Glomerular endothelial cell (primary cell): ENCODE data around the gene NFASC. TPM values are rescaled to one million over a fixed set of nuclear protein-coding genes. Genes with fewer than 3 reads are reported as not detected.

ENCODE experiments used
- DNase-seq: peaks from one replicate; pipeline ENCODE4 v3.0.0-alpha.2; 2011; ENCODE audit warnings: low read depth, low spot score; ENCODE audit errors: extremely low read depth
- total RNA-seq: library from RNA; depleted of rRNA; stranded (reverse); fragments of >200 nt; gene quantifications from 2 replicates; pipeline ENCODE4 v1.2.3, GENCODE V29; 2015

NFASC gene
- total RNA-seq, 1 donor from 2014 or later = 0.06 TPM

DNA sequence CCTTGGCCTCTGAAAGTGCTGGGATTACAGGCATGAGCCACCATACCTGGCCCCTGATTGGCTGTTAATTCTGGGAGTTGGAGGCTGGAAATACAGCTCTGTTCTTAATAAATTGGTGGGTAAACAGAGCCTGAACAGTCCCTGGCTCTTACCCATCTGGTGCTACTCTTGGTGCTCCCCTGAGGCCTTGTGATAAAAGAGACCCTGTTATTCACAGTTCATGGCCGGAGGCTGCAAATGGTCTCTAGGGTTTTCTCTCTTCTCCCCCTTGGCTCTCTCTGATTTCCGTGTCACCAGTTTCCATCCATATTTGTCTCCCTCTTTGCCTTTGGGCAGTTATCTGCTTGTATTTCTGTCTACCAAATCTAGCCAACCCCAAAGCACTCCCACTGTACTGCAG is 17.2 kb downstream of the NFASC start:
- DNase-seq = no peak

DNA sequence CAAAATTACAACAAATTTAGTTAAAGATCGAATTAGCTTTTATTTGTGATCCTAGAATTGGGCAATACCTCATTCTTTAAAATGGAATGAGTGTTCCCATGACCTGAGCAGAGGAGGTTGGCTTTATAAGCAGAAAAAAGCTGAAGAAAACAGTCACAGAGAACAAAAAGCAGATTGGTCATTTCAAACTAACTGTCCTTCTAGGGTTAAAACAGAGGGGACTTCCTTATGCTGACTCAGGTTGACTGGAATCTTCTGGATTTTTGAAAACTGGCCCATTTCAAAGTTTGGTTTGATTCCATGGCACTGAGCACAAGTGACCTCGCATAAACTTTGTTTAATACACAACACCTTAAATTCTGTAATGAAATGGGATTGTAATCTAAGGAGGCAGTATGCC is 17.6 kb downstream of the NFASC start:
- DNase-seq = no peak

DNA sequence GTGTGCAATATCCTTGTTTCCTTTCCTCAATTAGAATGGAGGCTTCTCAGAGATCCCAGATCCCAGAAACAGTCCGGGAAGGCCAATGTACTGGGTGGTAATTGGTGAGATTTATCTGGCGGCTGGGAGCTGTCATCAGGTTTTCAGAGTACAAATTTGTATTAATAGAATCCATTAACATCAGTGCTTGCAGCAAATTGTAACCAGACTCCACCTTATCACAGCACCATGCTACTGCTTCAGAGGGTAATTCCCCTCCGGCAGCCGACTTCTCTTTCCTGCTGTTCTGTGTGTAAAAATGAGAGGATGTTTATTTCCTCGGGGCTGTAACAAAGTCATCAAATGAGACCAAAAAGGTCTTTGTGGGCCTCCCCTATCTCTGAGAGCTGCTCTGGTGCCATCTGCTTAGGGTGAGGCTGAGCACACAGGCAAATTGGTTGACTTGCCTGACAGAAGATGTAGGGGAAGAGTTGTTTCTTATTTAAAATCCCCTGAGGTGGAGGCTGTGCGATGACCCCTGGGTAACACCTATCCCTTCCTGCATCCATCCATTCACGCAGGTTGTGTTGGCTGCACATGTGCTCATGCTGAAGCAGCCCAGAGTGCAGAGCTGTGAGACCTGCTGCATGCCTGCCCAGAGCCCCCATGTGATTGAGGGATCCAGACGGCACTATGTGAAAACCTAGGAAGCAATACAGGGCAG is 19.2 kb downstream of the NFASC start:
- DNase-seq = no peak

DNA sequence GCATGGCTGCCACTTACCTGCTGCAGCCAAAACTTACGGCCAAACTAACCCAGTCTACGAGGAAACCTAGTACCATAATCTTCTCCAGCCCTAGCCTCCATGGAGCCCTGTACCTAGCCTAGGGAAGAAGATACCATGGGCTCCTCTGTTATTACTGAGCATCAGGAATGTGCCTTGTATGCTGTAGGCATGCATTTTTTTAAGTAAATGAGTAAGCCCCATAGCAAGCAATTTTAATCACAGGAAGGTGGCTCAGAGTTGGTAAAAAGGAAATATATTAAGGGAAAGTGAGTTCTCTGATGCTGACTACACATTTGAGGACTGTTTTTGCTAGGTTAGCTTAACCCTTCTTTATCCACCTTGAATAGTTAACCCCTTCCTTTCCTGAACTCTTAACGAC is 21.2 kb downstream of the NFASC start:
- DNase-seq = no peak

DNA sequence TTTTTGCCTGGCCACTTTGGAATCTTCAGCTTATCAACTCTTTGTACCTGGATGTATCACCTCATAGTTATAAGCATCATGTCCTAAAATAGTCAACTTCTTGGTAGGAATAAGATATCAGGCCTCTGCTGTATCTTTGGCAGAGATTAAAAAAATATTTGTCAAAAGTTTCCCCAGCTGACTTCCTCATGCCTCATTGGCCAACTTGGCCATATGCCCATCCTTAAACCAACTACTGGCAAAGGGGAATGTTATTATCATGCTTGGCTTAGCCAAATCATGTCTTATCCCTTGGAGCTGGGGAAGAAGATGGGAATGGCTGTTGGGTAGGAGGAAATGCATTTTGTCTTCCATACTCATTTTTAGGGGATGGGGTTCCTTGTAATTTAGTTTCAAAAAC is 23.4 kb downstream of the NFASC start:
- no peak for DNase-seq

DNA sequence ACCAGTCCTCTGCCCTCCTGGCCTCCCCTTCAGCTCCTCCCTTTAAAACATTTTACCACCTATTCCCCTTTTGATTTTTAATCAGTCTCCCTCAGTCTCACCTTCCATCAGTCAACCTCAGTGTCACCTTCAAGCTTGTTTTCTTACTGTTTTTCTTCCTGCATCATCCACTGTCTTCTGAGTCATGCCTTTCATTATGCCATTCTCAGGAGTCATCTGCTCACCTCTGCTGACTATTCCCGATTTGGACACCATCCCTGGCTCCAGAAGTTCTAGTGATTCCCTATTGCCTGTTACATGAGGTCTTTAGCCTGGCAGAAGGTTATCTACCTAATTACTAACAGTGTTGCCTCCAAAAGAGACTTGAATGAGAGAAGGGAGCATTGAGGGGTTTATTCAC is 23.9 kb downstream of the NFASC start:
- no peak for DNase-seq

DNA sequence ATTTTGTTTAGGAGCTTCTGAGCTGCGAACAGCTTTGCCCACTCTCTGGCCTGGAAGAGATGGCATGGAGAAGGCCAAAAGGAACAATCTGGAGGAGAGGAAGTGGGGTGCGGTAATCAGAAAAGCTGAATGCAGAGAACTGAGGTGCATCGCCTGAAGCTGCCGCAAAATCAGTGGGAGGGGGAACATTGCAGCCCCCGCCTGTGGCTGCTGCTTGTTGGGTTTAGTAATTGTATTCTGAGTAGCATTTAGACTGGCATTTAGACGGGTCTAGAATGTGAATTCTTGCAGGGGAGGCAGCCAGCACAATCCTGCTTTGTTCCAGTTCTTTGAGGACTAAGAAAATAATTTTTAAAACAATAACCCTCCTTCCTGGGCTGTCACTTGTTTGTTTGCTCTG is 25.4 kb downstream of the NFASC start:
- no peak for DNase-seq

DNA sequence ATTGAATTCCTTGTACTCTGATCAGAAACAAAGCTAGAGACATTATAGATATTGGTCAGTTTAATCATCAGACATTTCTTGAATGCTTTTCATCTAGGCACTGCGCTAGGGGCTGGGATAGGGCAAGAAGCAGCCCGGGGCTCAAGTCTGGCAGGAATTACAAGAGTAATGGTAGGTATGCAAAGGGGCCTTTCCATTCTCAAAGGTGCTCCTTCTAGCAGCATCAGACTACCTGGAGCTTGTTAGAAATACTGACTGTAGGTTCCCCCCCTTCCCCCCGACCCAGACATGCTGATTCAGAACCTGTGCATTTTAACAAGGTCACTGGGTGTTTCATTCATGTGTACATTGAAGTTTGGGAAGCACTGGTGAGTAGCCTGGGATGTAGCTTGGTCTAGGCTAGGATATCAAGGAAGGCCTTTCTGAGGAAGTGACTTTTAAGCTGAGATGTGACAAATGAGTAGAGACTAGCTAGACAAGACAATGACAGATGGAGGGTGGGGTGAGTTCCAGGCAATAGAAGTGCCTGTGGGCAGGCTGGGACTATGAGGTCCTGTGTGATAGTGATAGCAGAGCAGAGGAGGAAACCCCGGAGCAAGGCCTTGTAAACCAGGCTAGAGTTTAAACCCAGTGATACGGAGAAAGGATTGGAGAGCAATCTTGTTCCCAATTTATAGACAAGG is 26.3 kb downstream of the NFASC start:
- DNase-seq = no peak

DNA sequence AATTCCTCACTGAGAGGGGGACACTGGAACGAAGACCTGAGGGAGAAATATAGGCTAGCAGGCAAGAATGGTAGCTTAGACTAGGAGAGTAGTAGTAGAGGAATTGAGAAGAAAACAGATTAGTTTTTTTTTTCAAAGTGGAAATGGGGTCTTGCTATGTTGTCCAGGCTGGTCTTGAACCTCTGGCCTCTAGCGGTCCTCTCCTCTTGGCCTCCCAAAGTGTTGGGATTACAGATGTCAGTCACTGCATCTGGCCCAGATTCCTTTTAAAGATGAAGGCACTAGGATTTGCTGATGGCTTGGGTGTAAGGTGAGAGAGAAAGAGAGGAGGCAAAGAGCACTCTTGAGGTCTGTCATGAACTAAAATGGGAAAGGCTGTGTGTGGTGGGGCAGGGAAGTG is 30.1 kb downstream of the NFASC start:
- DNase-seq = no peak

DNA sequence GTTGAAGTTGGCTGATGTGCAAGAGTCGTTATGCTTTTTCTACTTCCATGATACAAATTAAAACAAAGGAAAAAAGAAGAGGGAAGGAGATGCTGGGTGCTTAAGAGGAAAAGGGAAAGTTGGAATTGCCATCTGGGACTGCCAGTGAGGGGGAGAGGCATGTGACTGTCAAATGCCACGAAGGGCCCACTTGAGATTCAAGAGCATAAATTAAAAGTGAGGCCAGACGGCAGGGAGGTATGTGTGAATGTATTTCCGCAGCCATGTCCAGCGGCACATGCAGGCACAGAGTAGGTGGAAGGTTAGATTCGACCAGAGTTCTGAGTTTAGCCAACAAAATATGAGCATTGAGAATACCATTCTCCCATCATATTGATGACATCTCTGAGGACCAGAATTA is 32.0 kb downstream of the NFASC start:
- DNase-seq = no peak

DNA sequence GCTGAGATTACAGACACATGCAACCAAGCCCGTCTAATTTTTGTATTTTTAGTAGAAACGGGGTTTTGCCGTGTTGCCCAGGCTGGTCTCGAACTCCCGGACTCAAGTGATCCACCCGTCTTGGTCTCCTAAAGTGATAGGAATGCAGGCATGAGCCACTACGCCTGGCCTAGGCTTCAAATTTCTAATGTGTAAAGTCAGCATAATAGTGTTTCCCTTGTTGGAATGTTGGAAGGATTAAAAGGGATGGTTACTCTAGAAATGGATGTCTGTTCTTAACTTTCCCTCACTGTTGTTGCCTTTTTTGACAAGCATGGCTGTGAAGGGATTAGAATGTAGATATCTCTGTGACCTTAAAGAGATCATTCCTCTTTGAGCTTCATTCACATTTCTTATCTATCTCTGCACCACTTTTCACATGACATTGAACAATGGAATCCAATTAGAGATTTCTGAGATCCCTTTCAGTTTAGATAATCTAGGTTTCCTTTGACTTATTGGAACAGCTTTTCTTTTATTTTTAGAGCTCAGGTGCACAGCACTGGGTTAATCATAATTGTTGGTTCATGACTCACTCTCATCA is 33.7 kb downstream of the NFASC start:
- DNase-seq = no peak

DNA sequence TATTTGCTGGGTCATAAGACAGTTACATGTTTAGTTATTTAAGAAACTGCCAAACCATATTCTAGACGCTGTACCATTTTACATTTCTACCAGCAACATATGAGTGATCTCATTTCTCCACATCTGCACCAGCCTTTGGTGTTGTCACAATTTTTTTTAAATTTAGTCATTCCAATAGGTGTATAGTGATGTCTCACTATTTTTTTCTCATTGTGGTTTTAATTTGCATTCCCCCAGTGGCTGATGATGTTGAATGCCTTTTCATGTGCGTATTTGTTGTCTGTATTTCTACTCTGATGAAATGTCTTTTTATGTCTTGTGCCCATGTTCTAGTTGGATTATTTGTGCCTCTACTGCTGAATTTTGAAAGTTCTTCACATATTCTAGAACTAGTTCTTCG is 38.4 kb downstream of the NFASC start:
- no peak for DNase-seq

DNA sequence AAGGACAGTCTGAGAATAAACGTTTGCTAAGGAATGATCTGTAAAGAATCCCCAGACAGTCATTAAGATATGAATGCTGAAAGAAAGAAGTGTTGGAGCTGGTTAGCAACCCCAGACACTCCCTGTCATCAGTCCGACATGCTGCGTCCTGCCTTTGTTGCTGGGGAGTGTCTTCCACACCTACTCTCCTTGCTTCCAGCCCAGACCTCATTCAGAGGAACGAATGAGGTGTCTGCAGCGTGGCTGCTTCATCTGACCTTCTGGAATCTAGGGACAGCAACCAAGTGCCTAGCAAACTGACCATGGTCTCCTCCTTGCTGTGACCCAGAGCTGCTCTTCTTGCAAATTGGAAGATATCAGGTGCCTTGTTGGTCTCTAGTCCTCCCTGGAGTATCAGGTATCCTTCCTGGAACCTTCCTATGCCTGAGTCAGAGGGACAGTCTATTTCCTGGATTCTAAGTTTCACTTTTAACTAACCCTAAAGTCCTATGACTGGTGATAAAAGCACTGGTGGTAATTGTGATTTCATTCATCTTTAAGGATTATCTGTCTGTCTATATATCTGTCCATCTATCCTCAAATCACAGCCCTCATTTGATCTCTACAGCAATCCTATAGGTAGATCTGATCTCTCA is 45.3 kb downstream of the NFASC start:
- DNase-seq = no peak

DNA sequence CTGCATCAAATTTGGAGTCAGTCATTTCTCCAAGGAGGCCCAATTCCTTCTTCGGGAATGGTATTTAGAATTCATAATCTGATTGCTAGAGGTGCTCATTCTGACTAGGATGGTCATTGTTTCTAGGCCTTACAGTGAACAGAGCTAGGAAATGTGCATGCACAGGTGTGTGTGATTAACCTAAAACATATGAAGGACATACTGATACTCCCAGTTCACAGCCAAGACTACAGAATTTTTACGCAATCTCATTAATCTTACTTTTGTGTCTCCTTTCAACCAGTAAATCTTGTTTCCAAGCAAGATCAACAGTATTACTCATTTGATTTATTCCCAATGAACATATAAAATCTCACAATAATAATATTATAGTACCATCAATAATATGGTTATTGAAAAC is 47.1 kb downstream of the NFASC start:
- no peak for DNase-seq

DNA sequence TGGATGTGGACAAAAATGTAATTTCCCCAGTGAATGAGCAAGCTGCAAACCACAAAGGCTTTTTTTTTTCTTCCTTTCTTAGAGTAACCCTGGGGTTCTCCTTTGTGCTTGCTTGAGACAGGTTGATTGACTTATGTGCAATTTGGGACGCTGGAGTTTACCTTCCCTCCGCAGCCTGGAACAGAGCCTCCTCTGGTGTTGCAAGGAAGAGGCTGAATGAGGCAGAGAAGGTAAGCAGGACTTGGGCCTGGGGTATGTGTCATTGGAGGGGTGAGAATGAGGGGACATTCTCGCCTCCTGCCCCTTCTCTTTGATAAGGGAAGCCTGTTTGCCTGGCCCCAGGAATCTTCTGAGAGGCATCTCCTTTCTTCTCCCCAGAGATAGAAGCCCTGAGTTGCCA is 49.8 kb downstream of the NFASC start:
- no peak for DNase-seq

DNA sequence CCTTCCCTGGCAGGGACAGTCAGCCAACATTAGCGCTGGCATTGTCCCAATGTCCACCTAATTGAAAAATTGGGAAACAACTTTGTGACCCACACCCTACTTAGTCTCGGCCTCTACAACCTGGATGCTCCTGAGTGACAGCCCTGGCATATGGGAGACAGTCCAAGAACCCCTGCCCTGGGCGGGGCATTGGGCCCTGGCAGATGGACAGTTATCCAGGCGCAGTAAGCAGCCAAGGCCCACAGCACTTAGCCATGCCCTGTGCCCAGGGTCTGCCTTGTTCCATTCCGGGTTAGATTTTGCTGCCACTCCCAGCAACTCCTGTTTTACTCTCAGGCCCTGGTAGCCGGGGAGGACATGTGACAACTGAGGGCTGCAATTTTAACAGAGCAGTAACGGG is 50.3 kb downstream of the NFASC start:
- DNase-seq = no peak

DNA sequence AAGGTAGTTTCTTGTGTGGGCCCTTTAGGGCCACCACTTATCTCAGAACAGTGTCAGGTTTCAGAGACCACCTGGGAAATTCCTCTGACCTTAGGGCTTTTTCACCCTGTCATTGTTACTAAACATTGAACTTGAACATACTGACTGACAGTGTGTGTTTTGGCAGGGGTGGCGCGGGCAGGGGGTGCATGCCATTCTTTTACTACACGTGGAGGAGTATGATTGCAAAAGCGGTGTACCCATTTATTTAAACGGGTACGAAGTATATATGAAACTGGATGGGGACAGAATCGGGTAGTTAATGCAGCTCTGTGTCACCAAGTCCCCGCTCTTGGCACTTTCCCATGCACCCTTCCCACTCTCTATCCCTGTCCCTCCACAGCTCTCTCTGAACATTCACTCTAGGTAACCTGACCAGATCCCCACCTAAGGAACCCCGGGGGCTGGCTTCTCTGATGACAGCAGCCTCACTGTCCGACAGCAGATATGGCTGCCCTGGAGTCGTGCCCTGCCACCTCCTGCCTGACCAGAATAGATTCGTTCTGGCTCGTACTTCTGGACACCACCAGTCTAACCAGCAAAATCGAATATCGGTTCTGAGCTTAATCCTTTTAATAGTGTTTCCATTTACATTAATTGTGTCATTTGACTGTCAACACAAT is 51.3 kb downstream of the NFASC start:
- no peak for DNase-seq

DNA sequence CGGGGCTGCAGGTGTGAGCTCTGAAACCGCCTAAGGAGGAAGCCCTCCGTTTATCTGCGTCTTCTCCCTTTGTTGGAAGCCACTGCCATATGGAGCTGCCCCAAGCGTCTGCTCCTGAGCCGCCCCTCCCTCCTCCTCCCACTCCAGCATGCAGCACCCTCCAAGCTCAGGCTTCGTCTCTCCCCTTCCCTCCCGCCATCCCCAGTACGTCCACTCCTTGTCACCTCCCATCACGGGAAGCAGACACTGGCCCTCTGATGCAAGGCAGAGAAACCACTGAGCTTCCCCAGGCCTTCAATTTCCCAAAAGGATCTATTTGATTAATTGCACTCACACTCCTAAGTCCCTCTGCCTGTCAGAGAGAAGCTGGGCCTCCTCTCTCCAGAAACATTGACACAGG is 52.5 kb downstream of the NFASC start:
- no peak for DNase-seq

DNA sequence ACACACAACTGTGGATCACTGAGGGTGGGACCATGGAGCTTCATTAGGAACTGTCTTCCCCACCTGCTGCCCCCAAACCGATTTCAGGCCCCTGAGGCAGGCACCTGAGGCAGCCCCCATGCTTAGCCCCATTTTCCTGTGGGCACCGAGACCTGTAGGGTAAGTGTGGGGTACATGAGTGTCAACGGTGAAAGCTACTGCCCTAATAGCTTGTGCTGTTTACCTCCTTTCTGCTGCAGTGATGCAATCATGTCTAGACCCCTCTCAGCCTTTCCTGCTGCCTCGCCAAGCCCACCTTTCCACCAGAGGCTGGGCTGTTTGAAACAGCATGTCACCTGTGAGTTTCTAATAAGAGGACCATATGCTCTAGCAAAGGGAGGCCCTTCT is 53.0 kb downstream of the NFASC start:
- DNase-seq = no peak

DNA sequence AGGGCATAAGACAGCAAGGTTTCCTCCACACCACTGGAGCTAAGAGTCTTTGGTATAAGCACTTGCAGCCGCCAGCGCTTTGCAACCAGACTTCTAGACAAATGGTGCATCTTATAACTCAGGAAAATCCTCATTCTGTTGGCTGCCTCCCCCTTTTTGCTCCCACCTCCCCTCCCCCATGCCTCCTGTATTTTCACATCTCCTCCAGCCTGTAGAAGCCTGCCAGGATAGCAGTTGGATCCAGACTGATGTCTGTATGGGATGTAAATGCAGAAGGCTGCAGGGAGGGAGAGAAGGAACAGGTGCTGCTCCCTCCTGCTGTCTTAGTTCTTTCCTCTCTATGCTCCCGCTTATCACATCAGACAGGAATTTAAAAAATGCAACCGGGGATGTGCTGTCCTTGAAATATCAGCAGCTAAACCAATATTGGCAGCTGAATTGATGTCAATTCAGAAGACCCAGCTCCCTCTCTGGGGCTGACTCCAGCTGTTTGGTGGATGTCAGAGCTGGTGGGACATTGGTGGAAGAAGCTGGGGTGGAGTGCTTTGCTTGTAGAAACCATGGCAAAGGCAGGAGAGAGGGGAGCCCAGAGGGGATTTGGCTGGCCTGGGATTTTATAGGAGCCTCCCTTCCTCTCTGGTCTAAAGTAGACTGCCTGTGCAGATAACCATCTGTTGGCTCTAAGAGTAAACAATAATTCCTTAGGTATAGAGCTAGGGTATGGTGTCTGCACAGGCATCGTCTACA is 53.5 kb downstream of the NFASC start:
- no peak for DNase-seq

DNA sequence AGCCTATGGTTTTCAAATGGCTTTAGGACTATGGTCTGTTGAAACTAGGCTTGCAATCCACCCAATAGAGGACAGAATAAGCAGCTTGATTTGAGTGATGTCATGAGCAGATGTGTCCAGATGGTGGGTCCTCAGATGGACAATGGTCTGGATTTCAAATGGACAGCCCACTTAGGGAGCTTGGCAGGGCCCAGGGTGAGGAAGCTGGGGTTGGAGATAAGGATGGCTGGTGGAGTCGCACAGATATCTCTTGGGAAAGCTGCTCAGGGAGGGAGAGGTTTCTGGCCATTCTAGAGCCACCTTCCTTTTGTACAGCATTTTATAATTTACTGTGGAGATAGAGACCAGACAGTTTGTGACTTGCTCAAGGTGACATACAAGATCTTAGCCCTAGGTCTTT is 55.0 kb downstream of the NFASC start:
- DNase-seq = no peak
